Neutrophil (primary cell): ENCODE results near the gene SORCS2.

Source experiments
- H3K27ac ChIP-seq: fragments of 200-600 bp; sonication (generic); 2 replicates; pipeline ENCODE4 v1.5.1; 2016; ENCODE audit warnings: mild to moderate bottlenecking, moderate library complexity
- H3K27me3 ChIP-seq: fragments of 200-600 bp; sonication (generic); 2 replicates; pipeline ENCODE4 v1.6.0; 2016; ENCODE audit warnings: mild to moderate bottlenecking
- H3K36me3 ChIP-seq: fragments of 200-600 bp; sonication (generic); 2 replicates; pipeline ENCODE4 v1.5.1; 2017
- H3K4me1 ChIP-seq, 2 experiments: fragments of 200-600 bp in 1 of 2; sonication (generic) in 1 of 2; 1 replicate in 1 of 2; 2 replicates in 1 of 2; pipeline versions ENCODE4 v1.5.1 to v1.6.1; 2013 to 2016; ENCODE audit warnings: low read depth in 1 of 2, low read length in 1 of 2, mild to moderate bottlenecking in 1 of 2, moderate library complexity in 1 of 2; ENCODE audit not compliant: control insufficient read depth in 1 of 2, insufficient read depth in 1 of 2
- H3K4me3 ChIP-seq, 2 experiments: fragments of 200-600 bp in 1 of 2; sonication (generic) in 1 of 2; 1 replicate in 1 of 2; 2 replicates in 1 of 2; pipeline ENCODE4 v1.5.1; 2013 to 2016; ENCODE audit warnings: low read depth in 1 of 2, low read length in 1 of 2, mild to moderate bottlenecking in 1 of 2, moderate library complexity in 1 of 2
- H3K9me3 ChIP-seq: fragments of 200-600 bp; sonication (generic); 2 replicates; pipeline ENCODE4 v1.5.1; 2016
- CTCF ChIP-seq: fragments of 200-600 bp; sonication (generic); IDR thresholded peaks from 2 replicates; pipeline ENCODE4 v1.5.1; 2016; ENCODE audit warnings: antibody characterized with exemption

The SORCS2 gene

GRCh38 chr4:7294176-7294756 is 101.9 kb downstream of the SORCS2 start:
- peaks cover 23% of the 10 kb centered on the region for H3K27me3 ChIP-seq
- H3K36me3 ChIP-seq: no peaks in the 10 kb centered on the region
- H3K4me1 ChIP-seq: no peaks in the 10 kb centered on the region
- H3K27ac ChIP-seq: no peak overlapping the region
- H3K4me3 ChIP-seq: no peak overlapping the region
- H3K9me3 ChIP-seq: no peaks in the 10 kb centered on the region
- TF ChIP-seq CTCF: no peak

GRCh38 chr4:7295197-7295910 is 103.0 kb downstream of the SORCS2 start:
- Histone ChIP-seq H3K36me3 (no peaks in the 10 kb centered on the region), H3K27me3 (peaks cover 29% of the 10 kb centered on the region), H3K9me3 (no peaks in the 10 kb centered on the region), H3K27ac (no peak overlapping the region), H3K4me1 (no peaks in the 10 kb centered on the region), H3K4me3 (no peak overlapping the region)
- no peak for TF ChIP-seq CTCF

GRCh38 chr4:7295911-7296660 is 103.7 kb downstream of the SORCS2 start:
- H3K27me3 ChIP-seq: peaks cover 29% of the 10 kb centered on the region
- no peak overlapping the region for H3K27ac ChIP-seq
- no peaks in the 10 kb centered on the region for H3K4me1 ChIP-seq
- no peaks in the 10 kb centered on the region for H3K36me3 ChIP-seq
- TF ChIP-seq CTCF: no peak
- H3K4me3 ChIP-seq: no peak overlapping the region
- H3K9me3 ChIP-seq: no peaks in the 10 kb centered on the region

- TF ChIP-seq CTCF: no peak
- Histone ChIP-seq H3K9me3 (no peaks in the 10 kb centered on the region), H3K27me3 (peaks cover 29% of the 10 kb centered on the region), H3K27ac (no peak overlapping the region), H3K4me3 (no peak overlapping the region), H3K36me3 (no peaks in the 10 kb centered on the region), H3K4me1 (no peaks in the 10 kb centered on the region)
Observed at GRCh38 chr4:7296661-7297335, 104.5 kb downstream of the SORCS2 start.

GRCh38 chr4:7297374-7297773 is 105.0 kb downstream of the SORCS2 start:
- Histone ChIP-seq H3K36me3 (no peaks in the 10 kb centered on the region), H3K4me1 (no peaks in the 10 kb centered on the region), H3K9me3 (no peaks in the 10 kb centered on the region), H3K27me3 (peaks cover 29% of the 10 kb centered on the region), H3K4me3 (no peak overlapping the region), H3K27ac (no peak overlapping the region)
- TF ChIP-seq CTCF: no peak
